HEK293 (cell line): ENCODE results near the gene SYT2.

Experiments used
- GLI2 ChIP-seq: fragments of 450-650 bp; formaldehyde crosslinking; IDR thresholded peaks from 2 replicates; pipeline ENCODE4; 2017; ENCODE audit warnings: missing biosample characterization, missing genetic modification characterization, low read depth, borderline replicate concordance
- GLIS2 ChIP-seq: fragments of 450-650 bp; formaldehyde crosslinking; IDR thresholded peaks from 2 replicates; pipeline ENCODE4 v1.5.1; 2016; ENCODE audit warnings: missing biosample characterization, missing genetic modification characterization
- KLF10 ChIP-seq: fragments of 450-650 bp; IDR thresholded peaks from 2 replicates; pipeline ENCODE4 v1.5.1; 2018; ENCODE audit warnings: missing biosample characterization, mild to moderate bottlenecking, missing genetic modification characterization
- KLF7 ChIP-seq: fragments of 450-650 bp; formaldehyde crosslinking; IDR thresholded peaks from 2 replicates; pipeline ENCODE4 v1.5.1; 2016; ENCODE audit warnings: missing biosample characterization, missing genetic modification characterization, borderline replicate concordance
- SALL2 ChIP-seq: fragments of 450-650 bp; formaldehyde crosslinking; IDR thresholded peaks from 2 replicates; pipeline ENCODE4 v1.5.0; 2017; ENCODE audit warnings: missing biosample characterization, mild to moderate bottlenecking, missing genetic modification characterization, borderline replicate concordance
- SP2 ChIP-seq: fragments of 450-650 bp; formaldehyde crosslinking; IDR thresholded peaks from 2 replicates; pipeline ENCODE4 v1.5.1; 2016; ENCODE audit warnings: missing biosample characterization, missing genetic modification characterization
- ZBTB1 ChIP-seq: fragments of 450-650 bp; formaldehyde crosslinking; IDR thresholded peaks from 2 replicates; pipeline ENCODE4 v1.5.1; 2016; ENCODE audit warnings: missing biosample characterization, missing genetic modification characterization
- ZFP37 ChIP-seq: fragments of 450-650 bp; formaldehyde crosslinking; IDR thresholded peaks from 2 replicates; pipeline ENCODE4 v1.5.1; 2016; ENCODE audit warnings: missing biosample characterization, missing genetic modification characterization
- ZFP41 ChIP-seq: fragments of 450-650 bp; formaldehyde crosslinking; IDR thresholded peaks from 2 replicates; pipeline ENCODE4 v1.5.1; 2016; ENCODE audit warnings: missing biosample characterization, missing genetic modification characterization, borderline replicate concordance
- ZNF140 ChIP-seq: fragments of 450-650 bp; formaldehyde crosslinking; IDR thresholded peaks from 2 replicates; pipeline ENCODE4 v1.5.1; 2016; ENCODE audit warnings: missing biosample characterization, missing genetic modification characterization
- ZNF155 ChIP-seq: fragments of 450-650 bp; formaldehyde crosslinking; IDR thresholded peaks from 2 replicates; pipeline ENCODE4 v1.5.1; 2016; ENCODE audit warnings: missing biosample characterization, missing genetic modification characterization
- ZNF16 ChIP-seq: fragments of 450-650 bp; formaldehyde crosslinking; IDR thresholded peaks from 2 replicates; pipeline ENCODE4 v1.5.1; 2016; ENCODE audit warnings: low read depth, missing biosample characterization, missing genetic modification characterization
- ZNF223 ChIP-seq: fragments of 450-650 bp; formaldehyde crosslinking; IDR thresholded peaks from 2 replicates; pipeline ENCODE4 v1.5.1; 2016; ENCODE audit warnings: missing biosample characterization, missing genetic modification characterization
- ZNF23 ChIP-seq: fragments of 450-650 bp; formaldehyde crosslinking; IDR thresholded peaks from 2 replicates; pipeline ENCODE4 v1.5.1; 2016; ENCODE audit warnings: missing biosample characterization, missing genetic modification characterization, borderline replicate concordance
- ZNF239 ChIP-seq: fragments of 450-650 bp; formaldehyde crosslinking; IDR thresholded peaks from 2 replicates; pipeline ENCODE4 v1.5.1; 2016; ENCODE audit warnings: missing biosample characterization, missing genetic modification characterization
- ZNF24 ChIP-seq: fragments of 450-650 bp; formaldehyde crosslinking; IDR thresholded peaks from 2 replicates; pipeline ENCODE4 v1.5.1; 2016; ENCODE audit warnings: missing biosample characterization, missing genetic modification characterization
- ZNF350 ChIP-seq: fragments of 450-650 bp; formaldehyde crosslinking; IDR thresholded peaks from 2 replicates; pipeline ENCODE4 v1.5.0; 2017; ENCODE audit warnings: missing biosample characterization, mild to moderate bottlenecking, missing genetic modification characterization
- ZNF560 ChIP-seq: fragments of 450-650 bp; formaldehyde crosslinking; IDR thresholded peaks from 2 replicates; pipeline ENCODE4 v1.5.1; 2017; ENCODE audit warnings: missing biosample characterization, missing genetic modification characterization, borderline replicate concordance
- ZNF600 ChIP-seq: fragments of 450-650 bp; formaldehyde crosslinking; IDR thresholded peaks from 2 replicates; pipeline ENCODE4 v1.5.1; 2016; ENCODE audit warnings: missing biosample characterization, missing genetic modification characterization
- ZNF677 ChIP-seq: fragments of 450-650 bp; IDR thresholded peaks from 2 replicates; pipeline ENCODE4 v1.5.0; 2018; ENCODE audit warnings: missing biosample characterization, mild to moderate bottlenecking, missing genetic modification characterization, moderate library complexity
- ZNF707 ChIP-seq: fragments of 450-650 bp; formaldehyde crosslinking; IDR thresholded peaks from 2 replicates; pipeline ENCODE4 v1.5.1; 2016; ENCODE audit warnings: missing biosample characterization, missing genetic modification characterization
- ZNF768 ChIP-seq: fragments of 450-650 bp; formaldehyde crosslinking; IDR thresholded peaks from 2 replicates; pipeline ENCODE4 v1.5.1; 2018; ENCODE audit warnings: missing biosample characterization, mild to moderate bottlenecking, missing genetic modification characterization
- ZNF791 ChIP-seq: fragments of 450-650 bp; formaldehyde crosslinking; IDR thresholded peaks from 2 replicates; pipeline ENCODE4 v1.5.1; 2016; ENCODE audit warnings: missing biosample characterization, missing genetic modification characterization
- ZNF843 ChIP-seq: fragments of 450-650 bp; formaldehyde crosslinking; IDR thresholded peaks from 2 replicates; pipeline ENCODE4 v1.5.1; 2016; ENCODE audit warnings: missing biosample characterization, missing genetic modification characterization
- TF ChIP-seq, protein P1 (sequence below): fragments of 450-650 bp; formaldehyde crosslinking; IDR thresholded peaks from 2 replicates; pipeline ENCODE4 v1.5.1; 2016; ENCODE audit warnings: missing biosample characterization, missing genetic modification characterization, borderline replicate concordance
- TF ChIP-seq, protein P2 (sequence below): fragments of 450-650 bp; formaldehyde crosslinking; IDR thresholded peaks from 2 replicates; pipeline ENCODE4 v1.5.1; 2017; ENCODE audit warnings: missing biosample characterization, missing genetic modification characterization
- TF ChIP-seq, protein P3 (sequence below): fragments of 450-650 bp; formaldehyde crosslinking; IDR thresholded peaks from 2 replicates; pipeline ENCODE4 v1.5.1; 2016; ENCODE audit warnings: missing biosample characterization, missing genetic modification characterization
- TF ChIP-seq, protein P4 (sequence below): fragments of 450-650 bp; formaldehyde crosslinking; conservative IDR thresholded peaks from 2 replicates; pipeline ENCODE4 v1.5.1; 2016; ENCODE audit warnings: low read depth, missing biosample characterization, missing genetic modification characterization

The SYT2 gene

DNA sequence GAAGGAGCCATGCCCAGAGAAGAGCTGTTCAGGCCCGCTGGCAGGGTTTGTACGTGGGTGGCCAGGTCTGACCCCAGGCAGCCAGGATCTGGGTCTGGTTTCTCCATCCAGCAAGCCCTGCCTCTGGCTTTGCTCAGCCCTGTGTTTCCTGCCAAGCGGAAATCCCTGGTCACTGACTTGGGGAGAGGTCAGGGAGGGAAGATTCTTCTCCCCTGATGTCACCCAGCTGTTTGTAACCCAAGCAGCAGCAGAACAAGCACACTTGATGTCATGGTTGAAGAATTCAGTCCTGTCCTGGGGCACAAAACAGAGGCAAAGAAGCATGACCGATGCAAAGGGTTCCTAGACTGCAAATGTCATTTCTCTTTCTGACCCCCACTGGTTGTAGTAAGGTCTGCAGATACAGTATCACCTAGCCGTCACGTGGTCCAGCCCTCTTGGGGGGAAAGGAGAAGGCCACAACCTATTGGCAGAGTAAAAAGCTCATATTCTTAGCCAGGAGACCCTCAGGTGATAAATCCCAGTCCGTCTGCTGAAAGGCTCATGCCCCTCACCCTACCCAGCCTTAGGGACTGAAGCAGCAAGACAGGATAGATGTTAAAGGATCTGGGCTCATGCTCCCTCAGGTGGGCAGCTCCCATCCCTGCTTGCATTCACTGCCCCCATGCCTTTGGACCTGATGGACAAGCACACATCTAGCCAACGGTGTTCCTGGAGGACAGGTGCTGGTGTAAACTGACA lies 120.9 kb downstream of the SYT2 start (continued):
- TF ChIP-seq ZNF155 (tag by site-specific recombination) (no peak), ZNF350 (tag by site-specific recombination) (no peak), ZNF843 (tag by site-specific recombination) (0 out of 2 replicates have a peak, but pooled peaks have one; percentile 37), SALL2 (tag by site-specific recombination) (no peak), KLF7 (tag by site-specific recombination) (no peak), ZNF600 (tag by site-specific recombination) (peak; percentile 96), ZNF23 (no peak), ZNF223 (tag by site-specific recombination) (no peak), ZNF16 (tag by site-specific recombination) (no peak), SP2 (tag by site-specific recombination) (no peak), ZNF24 (peak; percentile 87), GLIS2 (tag by site-specific recombination) (peak; percentile 68), ZNF560 (tag by site-specific recombination) (no peak), ZFP41 (tag by site-specific recombination) (no peak), ZFP37 (peak; percentile 97), GLI2 (tag by site-specific recombination) (no peak), ZNF677 (tag by site-specific recombination) (no peak), ZBTB1 (tag by site-specific recombination) (no peak), ZNF239 (no peak), KLF10 (tag by site-specific recombination) (0 out of 2 replicates have a peak, but pooled peaks have one; percentile 29), ZNF140 (tag by site-specific recombination) (no peak), ZNF768 (no peak), ZNF707 (tag by site-specific recombination) (no peak), ZNF791 (no peak)
- TF ChIP-seq, protein P1, sequence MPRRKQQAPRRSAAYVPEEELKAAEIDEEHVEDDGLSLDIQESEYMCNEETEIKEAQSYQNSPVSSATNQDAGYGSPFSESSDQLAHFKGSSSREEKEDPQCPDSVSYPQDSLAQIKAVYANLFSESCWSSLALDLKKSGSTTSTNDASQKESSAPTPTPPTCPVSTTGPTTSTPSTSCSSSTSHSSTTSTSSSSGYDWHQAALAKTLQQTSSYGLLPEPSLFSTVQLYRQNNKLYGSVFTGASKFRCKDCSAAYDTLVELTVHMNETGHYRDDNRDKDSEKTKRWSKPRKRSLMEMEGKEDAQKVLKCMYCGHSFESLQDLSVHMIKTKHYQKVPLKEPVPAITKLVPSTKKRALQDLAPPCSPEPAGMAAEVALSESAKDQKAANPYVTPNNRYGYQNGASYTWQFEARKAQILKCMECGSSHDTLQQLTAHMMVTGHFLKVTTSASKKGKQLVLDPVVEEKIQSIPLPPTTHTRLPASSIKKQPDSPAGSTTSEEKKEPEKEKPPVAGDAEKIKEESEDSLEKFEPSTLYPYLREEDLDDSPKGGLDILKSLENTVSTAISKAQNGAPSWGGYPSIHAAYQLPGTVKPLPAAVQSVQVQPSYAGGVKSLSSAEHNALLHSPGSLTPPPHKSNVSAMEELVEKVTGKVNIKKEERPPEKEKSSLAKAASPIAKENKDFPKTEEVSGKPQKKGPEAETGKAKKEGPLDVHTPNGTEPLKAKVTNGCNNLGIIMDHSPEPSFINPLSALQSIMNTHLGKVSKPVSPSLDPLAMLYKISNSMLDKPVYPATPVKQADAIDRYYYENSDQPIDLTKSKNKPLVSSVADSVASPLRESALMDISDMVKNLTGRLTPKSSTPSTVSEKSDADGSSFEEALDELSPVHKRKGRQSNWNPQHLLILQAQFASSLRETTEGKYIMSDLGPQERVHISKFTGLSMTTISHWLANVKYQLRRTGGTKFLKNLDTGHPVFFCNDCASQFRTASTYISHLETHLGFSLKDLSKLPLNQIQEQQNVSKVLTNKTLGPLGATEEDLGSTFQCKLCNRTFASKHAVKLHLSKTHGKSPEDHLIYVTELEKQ (tag by site-specific recombination): peak; percentile 86
- TF ChIP-seq, protein P2, sequence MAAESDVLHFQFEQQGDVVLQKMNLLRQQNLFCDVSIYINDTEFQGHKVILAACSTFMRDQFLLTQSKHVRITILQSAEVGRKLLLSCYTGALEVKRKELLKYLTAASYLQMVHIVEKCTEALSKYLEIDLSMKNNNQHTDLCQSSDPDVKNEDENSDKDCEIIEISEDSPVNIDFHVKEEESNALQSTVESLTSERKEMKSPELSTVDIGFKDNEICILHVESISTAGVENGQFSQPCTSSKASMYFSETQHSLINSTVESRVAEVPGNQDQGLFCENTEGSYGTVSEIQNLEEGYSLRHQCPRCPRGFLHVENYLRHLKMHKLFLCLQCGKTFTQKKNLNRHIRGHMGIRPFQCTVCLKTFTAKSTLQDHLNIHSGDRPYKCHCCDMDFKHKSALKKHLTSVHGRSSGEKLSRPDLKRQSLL (tag by site-specific recombination): no peak
- TF ChIP-seq, protein P3, sequence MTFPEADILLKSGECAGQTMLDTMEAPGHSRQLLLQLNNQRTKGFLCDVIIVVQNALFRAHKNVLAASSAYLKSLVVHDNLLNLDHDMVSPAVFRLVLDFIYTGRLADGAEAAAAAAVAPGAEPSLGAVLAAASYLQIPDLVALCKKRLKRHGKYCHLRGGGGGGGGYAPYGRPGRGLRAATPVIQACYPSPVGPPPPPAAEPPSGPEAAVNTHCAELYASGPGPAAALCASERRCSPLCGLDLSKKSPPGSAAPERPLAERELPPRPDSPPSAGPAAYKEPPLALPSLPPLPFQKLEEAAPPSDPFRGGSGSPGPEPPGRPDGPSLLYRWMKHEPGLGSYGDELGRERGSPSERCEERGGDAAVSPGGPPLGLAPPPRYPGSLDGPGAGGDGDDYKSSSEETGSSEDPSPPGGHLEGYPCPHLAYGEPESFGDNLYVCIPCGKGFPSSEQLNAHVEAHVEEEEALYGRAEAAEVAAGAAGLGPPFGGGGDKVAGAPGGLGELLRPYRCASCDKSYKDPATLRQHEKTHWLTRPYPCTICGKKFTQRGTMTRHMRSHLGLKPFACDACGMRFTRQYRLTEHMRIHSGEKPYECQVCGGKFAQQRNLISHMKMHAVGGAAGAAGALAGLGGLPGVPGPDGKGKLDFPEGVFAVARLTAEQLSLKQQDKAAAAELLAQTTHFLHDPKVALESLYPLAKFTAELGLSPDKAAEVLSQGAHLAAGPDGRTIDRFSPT (tag by site-specific recombination): peak; percentile 88
- TF ChIP-seq, protein P4, sequence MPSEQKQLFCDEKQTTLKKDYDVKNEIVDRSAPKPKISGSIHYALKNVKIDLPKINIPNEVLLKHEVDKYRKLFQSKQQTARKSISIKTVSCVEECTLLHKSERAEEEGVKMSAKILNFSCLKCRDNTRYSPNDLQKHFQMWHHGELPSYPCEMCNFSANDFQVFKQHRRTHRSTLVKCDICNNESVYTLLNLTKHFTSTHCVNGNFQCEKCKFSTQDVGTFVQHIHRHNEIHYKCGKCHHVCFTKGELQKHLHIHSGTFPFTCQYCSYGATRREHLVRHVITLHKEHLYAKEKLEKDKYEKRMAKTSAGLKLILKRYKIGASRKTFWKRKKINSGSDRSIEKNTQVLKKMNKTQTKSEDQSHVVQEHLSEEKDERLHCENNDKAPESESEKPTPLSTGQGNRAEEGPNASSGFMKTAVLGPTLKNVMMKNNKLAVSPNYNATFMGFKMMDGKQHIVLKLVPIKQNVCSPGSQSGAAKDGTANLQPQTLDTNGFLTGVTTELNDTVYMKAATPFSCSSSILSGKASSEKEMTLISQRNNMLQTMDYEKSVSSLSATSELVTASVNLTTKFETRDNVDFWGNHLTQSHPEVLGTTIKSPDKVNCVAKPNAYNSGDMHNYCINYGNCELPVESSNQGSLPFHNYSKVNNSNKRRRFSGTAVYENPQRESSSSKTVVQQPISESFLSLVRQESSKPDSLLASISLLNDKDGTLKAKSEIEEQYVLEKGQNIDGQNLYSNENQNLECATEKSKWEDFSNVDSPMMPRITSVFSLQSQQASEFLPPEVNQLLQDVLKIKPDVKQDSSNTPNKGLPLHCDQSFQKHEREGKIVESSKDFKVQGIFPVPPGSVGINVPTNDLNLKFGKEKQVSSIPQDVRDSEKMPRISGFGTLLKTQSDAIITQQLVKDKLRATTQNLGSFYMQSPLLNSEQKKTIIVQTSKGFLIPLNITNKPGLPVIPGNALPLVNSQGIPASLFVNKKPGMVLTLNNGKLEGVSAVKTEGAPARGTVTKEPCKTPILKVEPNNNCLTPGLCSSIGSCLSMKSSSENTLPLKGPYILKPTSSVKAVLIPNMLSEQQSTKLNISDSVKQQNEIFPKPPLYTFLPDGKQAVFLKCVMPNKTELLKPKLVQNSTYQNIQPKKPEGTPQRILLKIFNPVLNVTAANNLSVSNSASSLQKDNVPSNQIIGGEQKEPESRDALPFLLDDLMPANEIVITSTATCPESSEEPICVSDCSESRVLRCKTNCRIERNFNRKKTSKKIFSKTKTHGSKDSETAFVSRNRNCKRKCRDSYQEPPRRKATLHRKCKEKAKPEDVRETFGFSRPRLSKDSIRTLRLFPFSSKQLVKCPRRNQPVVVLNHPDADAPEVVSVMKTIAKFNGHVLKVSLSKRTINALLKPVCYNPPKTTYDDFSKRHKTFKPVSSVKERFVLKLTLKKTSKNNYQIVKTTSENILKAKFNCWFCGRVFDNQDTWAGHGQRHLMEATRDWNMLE (tag by site-specific recombination): no peak
